Upper lobe of left lung (tissue), 4 donors: ENCODE results near the gene CCDC71L.

Source experiments
- CTCF ChIP-seq, 6 experiments: fragments of 450-650 bp in 4 of 6; fragments of 200-600 bp in 2 of 6; sonication (generic) in 2 of 6; IDR thresholded peaks; one replicate each; pipeline ENCODE4 v1.5.1; 2016 to 2019; ENCODE audit warnings: antibody characterized with exemption in 6 of 6
- EP300 ChIP-seq, 4 donors: sonication (generic); formaldehyde crosslinking; IDR thresholded peaks; one replicate each; pipeline ENCODE4 v1.5.1; 2017; ENCODE audit warnings: antibody characterized with exemption in 4 of 4, control low read depth in 2 of 4
- POLR2A ChIP-seq, 4 donors: fragments of 450-650 bp; IDR thresholded peaks; one replicate each; pipeline ENCODE4 v1.5.1; 2016 to 2017; ENCODE audit warnings: antibody characterized with exemption in 4 of 4, mild to moderate bottlenecking in 2 of 4
- POLR2AphosphoS5 ChIP-seq, 2 donors: sonication (generic); formaldehyde crosslinking; IDR thresholded peaks; one replicate each; pipeline ENCODE4 v1.5.1; 2017; ENCODE audit warnings: antibody characterized with exemption in 2 of 2

GRCh38 chr7:106659166-106659962 lies 1.6 kb downstream of the CCDC71L start:
- TF ChIP-seq CTCF (IDR thresholded peaks at IDR 0.05) (no peak), EP300 (IDR thresholded peaks at IDR 0.05) (no peak), POLR2AphosphoS5 (IDR thresholded peaks at IDR 0.05) (no peak), POLR2A (IDR thresholded peaks at IDR 0.05) (no peak)
